GM18520 (cell line): ENCODE results near the gene LDB2.

Experiments used
- ATAC-seq: cut with Tn5 transposase; IDR thresholded peaks from one replicate; pipeline ENCODE4 v1.9.1; 2021; ENCODE audit not compliant: unreplicated experiment

LDB2 gene

GRCh38 chr4:16728111-16728510, 170.3 kb downstream of the LDB2 start:
- ATAC-seq: no peak

- ATAC-seq: no peak
These were observed 171.2 kb downstream of the LDB2 start for GRCh38 chr4:16727218-16727617.

- ATAC-seq: no peak
These were observed 171.9 kb downstream of the LDB2 start for GRCh38 chr4:16726368-16727050.

- no peak for ATAC-seq
These were observed 173.2 kb downstream of the LDB2 start for GRCh38 chr4:16725252-16725651.

DNA sequence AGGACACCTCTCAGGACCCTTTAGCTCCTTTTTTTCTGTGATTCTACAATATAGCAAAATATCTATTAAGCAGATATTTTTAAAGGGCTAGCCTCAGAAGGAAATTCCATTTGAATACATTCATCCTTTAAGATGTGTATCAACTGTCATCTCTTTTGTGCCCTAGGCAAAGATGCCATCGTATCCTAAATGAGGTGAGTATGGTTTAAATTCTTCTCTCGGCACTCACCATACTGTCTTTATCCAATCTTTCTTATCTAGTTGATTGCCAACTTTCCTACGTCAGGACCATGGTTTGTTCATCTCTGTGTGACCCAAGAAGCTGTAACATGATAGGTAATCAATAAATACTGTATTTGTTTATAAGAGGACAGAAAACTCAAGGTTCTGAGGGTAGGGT, 176.0 kb downstream of the LDB2 start:
- no peak for ATAC-seq

DNA sequence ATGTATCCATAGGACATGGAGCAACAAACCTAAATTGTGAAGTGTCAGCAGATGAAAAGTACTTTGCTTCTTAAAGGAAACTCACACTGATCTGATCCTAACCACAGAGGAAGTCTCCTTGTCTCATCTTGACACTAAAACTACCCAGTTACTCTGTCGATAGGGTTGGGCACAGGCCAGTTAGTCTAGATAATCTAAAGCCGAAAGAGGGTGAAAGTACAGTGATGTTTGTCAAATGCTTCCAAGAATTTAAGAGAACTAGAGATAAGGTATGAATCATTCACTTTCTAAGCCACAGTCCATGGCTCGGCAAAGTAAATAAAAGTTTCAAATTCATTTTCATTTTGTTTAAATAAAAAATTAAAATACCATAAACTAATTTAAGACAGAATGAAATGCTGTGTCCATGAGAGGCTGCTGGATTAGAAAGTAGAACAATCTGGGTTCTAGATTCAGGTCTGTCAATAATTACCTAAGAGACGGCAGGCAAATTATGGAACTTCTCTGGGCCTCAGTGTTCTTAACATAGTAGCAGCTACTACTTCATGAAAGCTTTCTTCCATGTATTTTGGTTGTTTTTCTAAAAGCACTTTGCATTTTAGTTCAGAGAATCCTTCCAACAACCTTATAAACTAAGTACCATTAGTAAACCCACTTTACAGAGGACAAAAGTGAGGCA, 176.7 kb downstream of the LDB2 start:
- no peak for ATAC-seq

GRCh38 chr4:16720761-16721160, 177.7 kb downstream of the LDB2 start:
- no peak for ATAC-seq

DNA sequence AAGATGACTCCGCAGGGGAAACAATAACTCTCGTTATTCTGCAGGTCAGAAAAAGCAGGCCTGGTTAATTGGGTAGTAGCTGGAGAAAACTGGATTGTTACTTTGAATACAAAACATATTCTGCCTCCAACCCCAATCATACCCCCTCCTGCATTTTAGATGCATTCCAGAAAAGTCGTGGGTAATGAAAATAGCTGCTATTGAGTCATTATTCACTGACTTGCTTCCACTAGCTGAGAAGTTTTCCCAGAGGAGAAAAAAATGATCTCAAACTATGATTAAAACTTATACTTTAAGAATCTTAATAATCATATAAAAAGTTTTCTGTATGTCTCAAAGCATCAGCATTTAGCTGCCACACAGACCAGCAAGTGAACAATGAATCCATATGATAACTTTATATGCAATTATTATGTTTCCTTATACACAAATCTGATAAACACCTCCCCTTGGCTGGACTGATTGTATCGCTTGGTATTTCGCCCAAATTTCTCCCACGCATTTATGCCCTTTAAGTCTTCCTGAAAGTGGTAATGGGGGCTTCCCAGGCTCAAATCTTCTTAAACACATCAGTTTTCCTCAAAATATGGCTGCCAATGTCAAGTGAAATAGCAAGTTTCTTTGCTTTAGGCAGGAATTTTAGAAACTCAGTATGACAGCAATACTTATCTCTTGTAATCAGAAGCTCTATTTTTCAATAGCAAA, 181.0 kb downstream of the LDB2 start:
- ATAC-seq: no peak

GRCh38 chr4:16715482-16715881, 183.0 kb downstream of the LDB2 start:
- ATAC-seq: no peak

DNA sequence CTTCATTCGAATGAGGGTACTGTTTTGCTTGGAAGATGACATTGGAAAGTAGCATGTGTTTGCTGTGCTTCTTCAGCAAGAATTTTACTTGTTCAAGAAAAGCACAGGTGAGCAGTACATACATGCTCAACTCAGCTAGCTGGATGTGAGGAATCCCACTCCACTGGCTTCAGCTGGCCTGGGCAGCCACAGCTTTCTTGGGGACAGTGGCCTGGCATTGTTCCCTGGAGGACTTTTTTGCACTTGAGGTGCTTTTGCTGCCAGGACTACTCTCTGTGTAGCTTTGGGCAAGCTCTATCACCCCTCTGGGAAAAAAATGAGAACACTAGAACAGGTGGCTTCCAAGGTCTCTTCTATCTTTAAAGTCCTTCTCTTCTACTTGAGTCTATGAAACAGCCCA, 184.3 kb downstream of the LDB2 start:
- no peak for ATAC-seq

DNA sequence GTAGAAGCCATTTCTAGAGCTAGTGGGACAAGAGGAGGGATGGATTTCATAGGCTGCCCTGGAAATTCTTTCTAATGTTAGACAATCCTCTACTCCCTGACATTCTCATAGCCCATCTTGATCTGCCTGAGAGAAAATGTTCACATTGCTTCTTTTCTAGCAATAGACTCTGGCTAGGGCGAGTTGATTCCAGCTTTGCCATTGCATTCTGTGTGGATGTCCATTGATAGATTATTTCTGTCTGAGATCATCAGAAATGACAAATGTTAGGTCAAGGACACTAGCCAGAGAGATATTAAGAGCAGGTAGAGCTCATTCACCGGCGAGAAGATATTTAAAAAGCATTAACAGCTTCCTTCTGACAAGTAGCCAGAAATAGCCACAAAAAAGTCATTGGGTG, 184.7 kb downstream of the LDB2 start:
- no peak for ATAC-seq

- ATAC-seq: no peak
These were observed 185.2 kb downstream of the LDB2 start for GRCh38 chr4:16713271-16713670.

DNA sequence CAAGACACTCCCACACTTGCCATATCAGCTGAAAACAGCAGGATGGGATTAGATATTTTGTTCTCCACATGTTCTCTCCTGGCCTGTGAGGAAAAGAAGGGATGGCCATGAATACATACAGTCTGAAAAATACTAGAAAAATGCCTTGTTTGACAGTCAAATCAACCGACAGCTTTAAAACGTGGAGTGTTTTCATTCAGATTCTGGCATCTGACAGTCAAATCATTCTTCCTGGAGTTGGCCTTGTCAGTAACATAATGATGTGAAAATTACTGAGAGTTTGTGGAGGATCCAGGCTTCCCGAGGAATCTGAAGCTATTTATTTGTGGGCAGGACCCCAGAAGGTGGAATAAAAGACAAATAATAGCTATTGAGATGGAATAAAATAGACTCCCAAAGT, 188.2 kb downstream of the LDB2 start:
- no peak for ATAC-seq

DNA sequence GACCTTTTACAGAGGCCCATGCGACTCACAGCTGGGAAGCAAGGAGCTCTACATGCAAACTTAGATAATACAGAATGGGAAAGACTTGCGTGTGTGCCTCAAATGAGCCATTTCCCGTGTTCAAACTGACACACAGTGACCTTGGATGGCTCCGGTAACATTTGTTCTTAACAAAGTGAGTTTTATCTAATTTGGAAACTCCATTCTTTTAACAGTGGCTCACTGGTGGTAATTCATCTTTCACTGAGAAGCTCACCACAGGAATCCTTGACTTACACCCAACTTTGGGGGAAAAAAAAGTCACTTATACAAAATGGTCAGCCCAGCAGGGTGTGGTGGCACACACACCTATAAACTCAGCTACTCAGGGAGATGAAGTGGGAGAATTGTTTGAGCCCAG, 190.6 kb downstream of the LDB2 start:
- ATAC-seq: no peak

DNA sequence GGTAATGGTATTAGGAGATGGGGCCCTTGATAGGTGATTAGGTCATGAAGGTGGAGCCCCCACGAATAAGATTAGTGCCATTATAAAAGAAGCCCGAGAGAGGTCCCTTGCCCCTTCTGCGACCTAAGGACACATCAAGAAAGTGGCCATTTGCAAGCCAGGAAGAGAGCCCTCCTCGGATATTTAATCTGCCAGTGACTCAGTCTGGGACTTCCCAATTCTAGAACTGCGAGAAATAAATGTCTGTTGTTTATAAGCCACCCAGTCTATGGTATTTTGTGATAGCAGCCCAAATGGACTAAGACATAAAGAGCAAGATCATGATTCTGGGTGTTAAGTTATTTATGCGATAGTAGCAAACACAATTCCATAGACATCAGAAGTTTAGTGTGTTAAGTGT, 192.2 kb downstream of the LDB2 start:
- no peak for ATAC-seq

- ATAC-seq: no peak
These were observed 193.1 kb downstream of the LDB2 start for GRCh38 chr4:16705341-16705740.

DNA sequence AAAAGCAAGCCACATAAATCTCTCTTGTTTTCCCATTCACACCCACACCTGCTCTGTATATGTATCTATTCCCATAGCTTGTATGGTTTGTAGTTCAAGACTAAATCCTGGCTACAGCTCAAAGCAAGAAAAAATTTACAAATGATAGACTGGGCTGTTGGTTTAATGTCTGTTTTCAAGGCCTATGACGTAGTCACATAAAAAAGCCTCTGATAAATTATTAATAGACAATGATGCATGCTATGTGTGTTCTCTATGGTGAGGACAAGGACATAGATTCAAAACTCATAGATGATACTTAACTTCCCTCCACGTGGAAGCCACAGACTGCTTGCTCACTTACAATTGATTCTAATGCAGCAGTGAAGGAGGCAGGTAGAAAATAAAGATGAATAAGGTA, 194.0 kb downstream of the LDB2 start:
- no peak for ATAC-seq

DNA sequence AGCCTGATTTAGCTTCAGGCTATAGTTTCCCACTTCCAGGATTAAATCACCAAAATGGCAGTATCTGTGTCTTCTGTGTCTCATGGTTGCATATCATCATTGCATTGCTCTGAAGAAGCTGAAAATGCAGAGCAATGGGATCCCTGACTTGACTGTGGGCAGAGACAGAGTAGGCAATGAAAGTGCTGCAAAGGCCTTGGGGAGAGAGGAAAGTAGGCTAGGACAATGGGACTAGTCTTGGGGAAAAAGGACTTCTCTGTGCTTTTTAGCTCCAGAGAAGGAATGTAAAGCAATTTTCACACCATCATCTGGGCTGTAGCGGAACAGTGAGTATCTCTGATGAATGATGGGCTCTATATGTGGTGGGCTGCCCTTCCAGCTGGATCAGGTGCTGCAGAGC, 202.5 kb downstream of the LDB2 start:
- no peak for ATAC-seq

GRCh38 chr4:16694884-16695276, 203.6 kb downstream of the LDB2 start:
- ATAC-seq: no peak

- ATAC-seq: no peak
These were observed 204.1 kb downstream of the LDB2 start for GRCh38 chr4:16694173-16694883.

DNA sequence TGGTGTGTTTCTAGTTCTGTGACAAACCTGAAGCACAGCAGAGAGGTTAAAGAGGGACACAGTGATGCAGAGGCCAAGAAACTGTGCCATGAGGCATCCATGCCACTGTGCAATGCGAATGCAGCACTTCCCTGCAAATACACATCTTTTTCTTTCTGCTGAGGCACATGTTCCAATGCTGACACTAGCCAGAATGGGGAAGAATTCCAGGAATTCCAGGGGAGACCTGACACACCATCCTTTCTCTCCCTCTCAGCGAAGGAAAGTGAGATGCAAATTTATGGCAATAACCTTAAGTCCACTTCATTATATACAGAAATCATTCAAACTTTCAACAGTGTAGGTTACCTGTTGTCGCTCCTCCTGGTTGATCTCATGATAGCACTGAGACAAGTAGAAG, 204.8 kb downstream of the LDB2 start:
- no peak for ATAC-seq
